GM12872 (cell line): ENCODE results near the gene MGAT3.

ENCODE experiments used
- CTCF ChIP-seq: IDR thresholded peaks from 3 replicates; pipeline ENCODE4 v1.5.1; 2011; ENCODE audit warnings: low read depth, mild to moderate bottlenecking, low read length, moderate library complexity; ENCODE audit not compliant: insufficient read depth

The MGAT3 gene

GRCh38 chr22:39491696-39492095, 34.9 kb downstream of the MGAT3 start:
- TF ChIP-seq CTCF = no peak

GRCh38 chr22:39492186-39492585, 35.4 kb downstream of the MGAT3 start:
- no peak for TF ChIP-seq CTCF

- TF ChIP-seq CTCF = no peak
Measured at GRCh38 chr22:39493759-39494158, 36.9 kb downstream of the MGAT3 start.

GRCh38 chr22:39494471-39495120, 37.8 kb downstream of the MGAT3 start:
- TF ChIP-seq CTCF = no peak

GRCh38 chr22:39496131-39496838, 39.5 kb downstream of the MGAT3 start:
- peak; percentile 86 for TF ChIP-seq CTCF

- TF ChIP-seq CTCF = no peak
Measured at GRCh38 chr22:39497429-39497828, 40.6 kb downstream of the MGAT3 start.

GRCh38 chr22:39498368-39498767, 41.6 kb downstream of the MGAT3 start:
- TF ChIP-seq CTCF = no peak
